ENCODE data around the gene BCAR3. TPM values are rescaled to one million over a fixed set of nuclear protein-coding genes. Genes with fewer than 3 reads are reported as not detected.

BCAR3 gene
- total RNA-seq, 2 donors from 2014 or later: 22.9 to 52.8 TPM

- intact Hi-C loops (cut with DNase I): no loop called here
- no peak overlapping the region for H3K27ac ChIP-seq
- 92% methylated on average over 4 of the region's 4 CpGs for WGBS
- TF ChIP-seq POLR2A (IDR thresholded peaks at IDR 0.05) (no peak), POLR2AphosphoS5 (IDR thresholded peaks at IDR 0.05) (no peak), CTCF (IDR thresholded peaks at IDR 0.05) (no peak)
- H3K9me3 ChIP-seq: no peaks in the 10 kb centered on the region
- no peak for DNase-seq (ENCODE audit: low spot score)
- H3K4me3 ChIP-seq: no peak overlapping the region
- H3K27me3 ChIP-seq (replicated peaks; ENCODE audit: insufficient read depth): no peaks in the 10 kb centered on the region
- no peaks in the 10 kb centered on the region for H3K36me3 ChIP-seq
- no peaks in the 10 kb centered on the region for H3K4me1 ChIP-seq (replicated peaks)
Measured at GRCh38 chr1:93620841-93621210, 60.8 kb downstream of the BCAR3 start.

GRCh38 chr1:93620172-93620840 is 61.3 kb downstream of the BCAR3 start:
- whole genome bisulfite sequencing: 89% methylated on average over 3 of the region's 3 CpGs
- intact Hi-C loops (cut with DNase I): no loop called here

GRCh38 chr1:93619507-93620171 is 62.0 kb downstream of the BCAR3 start:
- no peaks in the 10 kb centered on the region for H3K27me3 ChIP-seq (replicated peaks; ENCODE audit: insufficient read depth)
- no peaks in the 10 kb centered on the region for H3K36me3 ChIP-seq
- no peak overlapping the region for H3K4me3 ChIP-seq
- H3K27ac ChIP-seq: no peak overlapping the region
- intact Hi-C loops (cut with DNase I): loop anchor here (10.0 kb wide), 1 partner anchor 275 kb away; the partner anchor contains the start of gene DR1
- no peaks in the 10 kb centered on the region for H3K4me1 ChIP-seq (replicated peaks)
- no peaks in the 10 kb centered on the region for H3K9me3 ChIP-seq
- DNase-seq (ENCODE audit: low spot score): no peak
- WGBS: 95% methylated on average over 11 of the region's 11 CpGs
- TF ChIP-seq POLR2AphosphoS5 (IDR thresholded peaks at IDR 0.05) (no peak), POLR2A (IDR thresholded peaks at IDR 0.05) (no peak), CTCF (IDR thresholded peaks at IDR 0.05) (no peak)

More at GRCh38 chr1:93620172-93620840, 61.3 kb downstream of the BCAR3 start:
- no peak for TF ChIP-seq POLR2AphosphoS5 (IDR thresholded peaks at IDR 0.05)
- TF ChIP-seq CTCF (IDR thresholded peaks at IDR 0.05): no peak
- no peak for TF ChIP-seq POLR2A (IDR thresholded peaks at IDR 0.05)
- H3K4me3 ChIP-seq: no peak overlapping the region
- no peak overlapping the region for H3K27ac ChIP-seq
- no peak for DNase-seq (ENCODE audit: low spot score)
- no peaks in the 10 kb centered on the region for H3K27me3 ChIP-seq (replicated peaks; ENCODE audit: insufficient read depth)
- H3K4me1 ChIP-seq (replicated peaks): no peaks in the 10 kb centered on the region
- H3K36me3 ChIP-seq: no peaks in the 10 kb centered on the region
- no peaks in the 10 kb centered on the region for H3K9me3 ChIP-seq

GRCh38 chr1:93617670-93618499 is 63.8 kb downstream of the BCAR3 start:
- TF ChIP-seq CTCF (IDR thresholded peaks at IDR 0.05): no peak
- no peak for TF ChIP-seq POLR2AphosphoS5 (IDR thresholded peaks at IDR 0.05)
- TF ChIP-seq POLR2A (IDR thresholded peaks at IDR 0.05): no peak
- no peak for DNase-seq (ENCODE audit: low spot score)
- H3K27ac ChIP-seq: peak overlapping the region in 1 of 2 donors; percentile 19
- WGBS: 76% methylated on average over 10 of the region's 10 CpGs
- no peaks in the 10 kb centered on the region for H3K9me3 ChIP-seq
- H3K4me3 ChIP-seq: no peak overlapping the region
- no peaks in the 10 kb centered on the region for H3K27me3 ChIP-seq (replicated peaks; ENCODE audit: insufficient read depth)
- no peaks in the 10 kb centered on the region for H3K4me1 ChIP-seq (replicated peaks)
- intact Hi-C loops (cut with DNase I): loop anchor here (10.0 kb wide), 1 partner anchor 273 kb away; the partner anchor contains the start of gene DR1
- no peaks in the 10 kb centered on the region for H3K36me3 ChIP-seq

All from prostate gland (tissue), 2 donors.